RWPE1 (cell line): ENCODE results near the gene SRPX.

ENCODE experiments used
- CTCF ChIA-PET: fragments of 350-600 bp; sonication (Branson Sonifier 250); formaldehyde crosslinking; extraction: SDS; loops from one replicate; lab custom pipeline; 2021; lab: Yijun Ruan, JAX
- POLR2A ChIA-PET: fragments of 400-600 bp; formaldehyde crosslinking; extraction: SDS; loops from one replicate; lab custom pipeline; 2020; ENCODE audit warnings: antibody characterized with exemption; ENCODE audit not compliant: low non-redundant PET; lab: Yijun Ruan, JAX
- DNase-seq: peaks from one replicate; pipeline ENCODE4 v3.0.0; 2012; ENCODE audit warnings: low spot score
- H3K27ac ChIP-seq: fragments of 450-650 bp; 2 replicates; pipeline ENCODE4 v1.5.1; 2017
- TF ChIP-seq, protein P1 (sequence below): fragments of 450-650 bp; conservative IDR thresholded peaks from 2 replicates; pipeline ENCODE4 v1.5.1; 2017; ENCODE audit warnings: low read depth, mild to moderate bottlenecking

SRPX gene

GRCh38 chrX:38129366-38129765 is 91.3 kb downstream of the SRPX start:
- TF ChIP-seq, protein P1, sequence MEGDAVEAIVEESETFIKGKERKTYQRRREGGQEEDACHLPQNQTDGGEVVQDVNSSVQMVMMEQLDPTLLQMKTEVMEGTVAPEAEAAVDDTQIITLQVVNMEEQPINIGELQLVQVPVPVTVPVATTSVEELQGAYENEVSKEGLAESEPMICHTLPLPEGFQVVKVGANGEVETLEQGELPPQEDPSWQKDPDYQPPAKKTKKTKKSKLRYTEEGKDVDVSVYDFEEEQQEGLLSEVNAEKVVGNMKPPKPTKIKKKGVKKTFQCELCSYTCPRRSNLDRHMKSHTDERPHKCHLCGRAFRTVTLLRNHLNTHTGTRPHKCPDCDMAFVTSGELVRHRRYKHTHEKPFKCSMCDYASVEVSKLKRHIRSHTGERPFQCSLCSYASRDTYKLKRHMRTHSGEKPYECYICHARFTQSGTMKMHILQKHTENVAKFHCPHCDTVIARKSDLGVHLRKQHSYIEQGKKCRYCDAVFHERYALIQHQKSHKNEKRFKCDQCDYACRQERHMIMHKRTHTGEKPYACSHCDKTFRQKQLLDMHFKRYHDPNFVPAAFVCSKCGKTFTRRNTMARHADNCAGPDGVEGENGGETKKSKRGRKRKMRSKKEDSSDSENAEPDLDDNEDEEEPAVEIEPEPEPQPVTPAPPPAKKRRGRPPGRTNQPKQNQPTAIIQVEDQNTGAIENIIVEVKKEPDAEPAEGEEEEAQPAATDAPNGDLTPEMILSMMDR = no peak
- POLR2A ChIA-PET = no interaction called here
- no peak for DNase-seq
- CTCF ChIA-PET = no interaction called here
- no peak overlapping the region for H3K27ac ChIP-seq

GRCh38 chrX:38127961-38128360 is 92.7 kb downstream of the SRPX start:
- POLR2A ChIA-PET = no interaction called here
- TF ChIP-seq, protein P1 = no peak
- CTCF ChIA-PET = no interaction called here
- no peak for DNase-seq
- H3K27ac ChIP-seq = no peak overlapping the region

DNA sequence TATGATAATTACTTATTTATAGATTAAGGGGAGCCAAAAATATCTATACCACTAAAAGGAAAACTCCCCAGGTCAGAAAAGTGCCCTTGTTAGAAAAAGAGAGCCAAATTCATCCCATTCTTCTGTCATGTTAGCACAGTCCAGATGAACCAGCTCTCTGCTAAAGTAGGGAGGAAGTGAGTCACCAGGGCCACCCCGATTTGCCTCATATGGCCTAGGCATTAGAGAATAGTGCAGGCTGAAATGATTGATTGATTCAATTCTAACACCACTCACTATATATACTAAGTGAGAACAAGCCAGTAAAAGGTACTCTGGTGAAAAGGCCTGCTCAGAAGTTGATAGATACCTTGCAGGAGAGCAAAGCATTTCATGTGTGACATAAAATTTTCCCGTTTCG is 94.5 kb downstream of the SRPX start:
- CTCF ChIA-PET = no interaction called here
- TF ChIP-seq, protein P1 = no peak

DNA sequence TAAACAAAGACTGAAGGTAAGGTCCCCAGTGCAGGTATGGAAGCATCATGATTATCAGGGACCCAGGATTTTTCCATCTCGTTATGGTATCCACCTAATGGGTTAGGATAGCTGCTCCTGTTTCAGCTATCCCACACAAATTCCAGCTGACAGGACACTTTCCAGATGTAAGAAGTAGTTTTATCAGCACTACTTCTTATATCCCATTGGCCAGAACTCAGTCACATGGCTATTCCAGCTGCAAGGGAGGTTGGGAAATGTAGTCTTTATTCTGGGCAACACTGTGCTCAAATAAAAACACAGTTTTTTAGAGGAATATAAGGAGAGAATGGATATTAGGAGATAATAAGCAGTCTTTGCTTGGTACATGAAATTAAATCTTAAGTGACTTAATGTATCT is 96.7 kb downstream of the SRPX start:
- no peak for DNase-seq
- POLR2A ChIA-PET = no interaction called here
- TF ChIP-seq, protein P1 = no peak
- H3K27ac ChIP-seq = no peak overlapping the region
- CTCF ChIA-PET = interaction anchor here (0.5 kb wide), 1 partner anchor 246 kb away, joined by 3 read pairs; no protein-coding TSS in a partner anchor

More for the DNA sequence above, 94.5 kb downstream of the SRPX start:
- POLR2A ChIA-PET = no interaction called here
- DNase-seq = no peak
- no peak overlapping the region for H3K27ac ChIP-seq

DNA sequence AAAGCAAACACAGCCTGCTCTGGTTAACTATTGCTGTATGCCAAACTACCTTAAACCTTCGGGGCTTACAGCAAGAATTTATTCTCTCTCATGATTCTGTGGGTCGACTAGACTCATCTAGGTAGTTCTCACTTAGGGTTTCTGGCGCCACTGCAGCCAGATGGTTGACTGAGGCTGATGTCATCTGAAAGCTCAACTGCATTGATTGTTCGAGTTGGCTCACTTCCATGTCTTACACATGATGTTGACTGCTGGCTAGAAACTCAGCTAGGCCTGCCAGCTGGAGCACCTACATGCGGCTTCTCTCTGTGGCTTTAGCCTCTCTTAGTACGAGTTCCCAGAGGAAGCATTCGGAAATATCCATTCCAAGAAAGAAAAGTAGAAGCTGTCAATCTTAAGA is 103.2 kb downstream of the SRPX start:
- POLR2A ChIA-PET = no interaction called here
- no peak overlapping the region for H3K27ac ChIP-seq
- CTCF ChIA-PET = no interaction called here
- TF ChIP-seq, protein P1 = no peak
- no peak for DNase-seq

DNA sequence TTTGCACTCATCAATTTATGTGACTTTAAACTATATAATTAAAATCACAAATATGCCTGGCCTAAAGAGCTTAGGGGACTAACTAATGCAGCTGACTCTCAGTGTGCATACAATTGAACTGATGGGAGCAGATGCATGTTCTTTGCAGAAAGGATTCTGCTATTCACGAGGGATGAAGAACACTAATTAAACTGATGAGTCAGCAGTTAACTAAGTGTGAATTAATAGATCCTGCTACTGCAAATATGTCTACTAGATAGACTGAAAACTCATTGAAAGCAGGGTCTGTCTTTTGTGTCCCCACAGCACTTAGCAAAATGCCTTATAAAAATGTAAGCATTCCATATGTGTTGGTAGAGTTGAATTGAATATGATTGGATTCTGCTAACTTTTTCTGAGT is 104.0 kb downstream of the SRPX start:
- ChIA-PET CTCF (interaction anchor here (0.6 kb wide), 1 partner anchor 77 kb away, joined by 5 read pairs; no protein-coding TSS in a partner anchor), POLR2A (no interaction called here)
- no peak overlapping the region for H3K27ac ChIP-seq
- no peak for DNase-seq
- TF ChIP-seq, protein P1 = no peak
